Glutamatergic neuron (in vitro differentiated cells): ENCODE data around the gene GTPBP1. TPM values are rescaled to one million over a fixed set of nuclear protein-coding genes. Genes with fewer than 3 reads are reported as not detected.

ENCODE experiments used
- DNase-seq: peaks from one replicate; pipeline ENCODE4 v3.0.0; 2022
- H3K27ac Mint-ChIP-seq: one replicate; pipeline ENCODE4 v1.8.0; 2020; ENCODE audit warnings: mild to moderate bottlenecking, mixed read lengths, inconsistent platforms; ENCODE audit not compliant: unreplicated experiment
- H3K27me3 Mint-ChIP-seq: one replicate; pipeline ENCODE4 v1.8.0; 2020; ENCODE audit warnings: mild to moderate bottlenecking, moderate library complexity, mixed read lengths, inconsistent platforms; ENCODE audit not compliant: unreplicated experiment
- H3K36me3 Mint-ChIP-seq: one replicate; pipeline ENCODE4 v1.8.0; 2020; ENCODE audit warnings: mild to moderate bottlenecking, mixed read lengths, inconsistent platforms; ENCODE audit not compliant: unreplicated experiment
- H3K4me1 Mint-ChIP-seq: one replicate; pipeline ENCODE4 v1.8.0; 2020; ENCODE audit warnings: mild to moderate bottlenecking, low read depth, mixed read lengths, inconsistent platforms; ENCODE audit not compliant: unreplicated experiment
- H3K4me3 Mint-ChIP-seq: one replicate; pipeline ENCODE4 v1.8.0; 2020; ENCODE audit warnings: mild to moderate bottlenecking, mixed read lengths, inconsistent platforms; ENCODE audit not compliant: unreplicated experiment
- H3K9me3 Mint-ChIP-seq: one replicate; pipeline ENCODE4 v1.8.0; 2020; ENCODE audit warnings: mild to moderate bottlenecking, moderate library complexity, mixed read lengths, inconsistent platforms; ENCODE audit not compliant: unreplicated experiment
- CTCF ChIP-seq: fragments of 200-600 bp; sonication (generic); IDR thresholded peaks from one replicate; pipeline ENCODE4 v1.5.0; 2021; ENCODE audit not compliant: partially characterized antibody, unreplicated experiment
- total RNA-seq: library from RNA; stranded (reverse); fragmentation: NEBNext Ultra II Directional; extraction: Animal tissue kit (Norgen Biotek cat#: 25700); gene quantifications from one replicate; pipeline ENCODE4 v1.2.1, GENCODE V29; 2021; ENCODE audit not compliant: unreplicated experiment

GTPBP1 gene
- total RNA-seq, 1 donor from 2014 or later: 55.6 TPM

GRCh38 chr22:38756711-38757463, 51.1 kb downstream of the GTPBP1 start:
- H3K4me3 Mint-ChIP-seq: peak overlapping the region; percentile 81
- DNase-seq: no peak
- H3K9me3 Mint-ChIP-seq: peaks cover 10% of the 10 kb centered on the region
- peaks cover 4% of the 10 kb centered on the region for H3K36me3 Mint-ChIP-seq
- H3K27ac Mint-ChIP-seq: peak overlapping the region; percentile 84
- peaks cover 32% of the 10 kb centered on the region for H3K4me1 Mint-ChIP-seq
- no peak for TF ChIP-seq CTCF
- peaks cover 14% of the 10 kb centered on the region for H3K27me3 Mint-ChIP-seq

GRCh38 chr22:38757464-38757757, 51.7 kb downstream of the GTPBP1 start:
- Mint-ChIP-seq H3K9me3 (peaks cover 9% of the 10 kb centered on the region), H3K4me3 (peak overlapping the region; percentile 55), H3K27ac (no peak overlapping the region)

GRCh38 chr22:38758276-38758945, 52.7 kb downstream of the GTPBP1 start:
- Mint-ChIP-seq H3K36me3 (peaks cover 4% of the 10 kb centered on the region), H3K9me3 (peaks cover 9% of the 10 kb centered on the region), H3K4me1 (peaks cover 35% of the 10 kb centered on the region), H3K4me3 (peak overlapping the region; percentile 58), H3K27ac (peak overlapping the region; percentile 88), H3K27me3 (peaks cover 16% of the 10 kb centered on the region)
- TF ChIP-seq CTCF: no peak
- DNase-seq: peak; percentile 77

More at GRCh38 chr22:38757464-38757757, 51.7 kb downstream of the GTPBP1 start:
- H3K4me1 Mint-ChIP-seq: peaks cover 32% of the 10 kb centered on the region
- DNase-seq: no peak
- no peak for TF ChIP-seq CTCF
- peaks cover 14% of the 10 kb centered on the region for H3K27me3 Mint-ChIP-seq
- H3K36me3 Mint-ChIP-seq: peaks cover 4% of the 10 kb centered on the region

- peaks cover 16% of the 10 kb centered on the region for H3K27me3 Mint-ChIP-seq
- H3K27ac Mint-ChIP-seq: peak overlapping the region; percentile 88
- peaks cover 4% of the 10 kb centered on the region for H3K36me3 Mint-ChIP-seq
- TF ChIP-seq CTCF: no peak
- peaks cover 9% of the 10 kb centered on the region for H3K9me3 Mint-ChIP-seq
- peak overlapping the region; percentile 15 for H3K4me3 Mint-ChIP-seq
- DNase-seq: no peak
- H3K4me1 Mint-ChIP-seq: peaks cover 32% of the 10 kb centered on the region
These were observed 53.3 kb downstream of the GTPBP1 start for GRCh38 chr22:38759005-38759404.

- peak overlapping the region; percentile 85 for H3K27ac Mint-ChIP-seq
- TF ChIP-seq CTCF: no peak
- H3K36me3 Mint-ChIP-seq: no peaks in the 10 kb centered on the region
- peak; percentile 83 for DNase-seq
- peaks cover 6% of the 10 kb centered on the region for H3K9me3 Mint-ChIP-seq
- H3K4me1 Mint-ChIP-seq: peaks cover 34% of the 10 kb centered on the region
- H3K4me3 Mint-ChIP-seq: peak overlapping the region; percentile 72
- peaks cover 12% of the 10 kb centered on the region for H3K27me3 Mint-ChIP-seq
These were observed 54.9 kb downstream of the GTPBP1 start for GRCh38 chr22:38760477-38761201.
